ENCODE data around the gene FIS1.
A peak's percentile ranks its signal among the peaks of the same experiment; 100 is the strongest.
"Not testable (repeated sequence)": the region's sequence is repeated elsewhere in the genome, so short reads cannot be mapped to it uniquely, and the experiment has no call there.

FIS1 gene

GRCh38 chr7:101253199-101253598, 8.3 kb upstream of the FIS1 start:
- not testable (repeated sequence) for DNase-seq

- DNase-seq, result peak; percentile 98
These were observed 7.2 kb upstream of the FIS1 start for GRCh38 chr7:101251871-101252659.

- DNase-seq, result no peak
These were observed 5.4 kb upstream of the FIS1 start for GRCh38 chr7:101250324-101250723.

GRCh38 chr7:101248276-101248675, 3.4 kb upstream of the FIS1 start:
- no peak for DNase-seq

GRCh38 chr7:101245147-101245668, 327 bp upstream of the FIS1 start:
- DNase-seq, result no peak

GRCh38 chr7:101243646-101244374, 1.1 kb downstream of the FIS1 start:
- no peak for DNase-seq

- no peak for DNase-seq
These were observed 3.2 kb downstream of the FIS1 start for GRCh38 chr7:101241443-101242349.

- DNase-seq, result no peak
These were observed 3.9 kb downstream of the FIS1 start for GRCh38 chr7:101241015-101241363.

- DNase-seq, result no peak
These were observed 4.5 kb downstream of the FIS1 start for GRCh38 chr7:101240226-101241014.

- no peak for DNase-seq
These were observed 5.0 kb downstream of the FIS1 start for GRCh38 chr7:101239951-101240220.

- DNase-seq, result no peak
These were observed 5.5 kb downstream of the FIS1 start for GRCh38 chr7:101239191-101239950.

- no peak for DNase-seq
These were observed 6.4 kb downstream of the FIS1 start for GRCh38 chr7:101238226-101239182.

GRCh38 chr7:101237206-101238067, 7.4 kb downstream of the FIS1 start, which contains the start of gene CLDN15:
Gene CLDN15, minus strand, starts transcription at chr7:101237802. Its CDS starts 221 bp downstream, at chr7:101237581.
- peak; percentile 81 for DNase-seq

- no peak for DNase-seq
These were observed 8.5 kb downstream of the FIS1 start for GRCh38 chr7:101236292-101236835.

- no peak for DNase-seq
These were observed 9.4 kb downstream of the FIS1 start for GRCh38 chr7:101235522-101235921.

- DNase-seq, result no peak
These were observed 9.8 kb downstream of the FIS1 start for GRCh38 chr7:101235050-101235449.

- DNase-seq, result no peak
These were observed 10.2 kb downstream of the FIS1 start for GRCh38 chr7:101234636-101235035.

GRCh38 chr7:101233907-101234547, 10.9 kb downstream of the FIS1 start:
- DNase-seq, result no peak
